Limb (tissue), 2 donors: ENCODE data around the gene GLI1.

Source experiments
- DNase-seq, 2 donors: peaks; one replicate each; pipeline ENCODE4 v3.0.0-alpha.2; 2016; ENCODE audit errors: extremely low spot score in 2 of 2

Gene GLI1

DNA sequence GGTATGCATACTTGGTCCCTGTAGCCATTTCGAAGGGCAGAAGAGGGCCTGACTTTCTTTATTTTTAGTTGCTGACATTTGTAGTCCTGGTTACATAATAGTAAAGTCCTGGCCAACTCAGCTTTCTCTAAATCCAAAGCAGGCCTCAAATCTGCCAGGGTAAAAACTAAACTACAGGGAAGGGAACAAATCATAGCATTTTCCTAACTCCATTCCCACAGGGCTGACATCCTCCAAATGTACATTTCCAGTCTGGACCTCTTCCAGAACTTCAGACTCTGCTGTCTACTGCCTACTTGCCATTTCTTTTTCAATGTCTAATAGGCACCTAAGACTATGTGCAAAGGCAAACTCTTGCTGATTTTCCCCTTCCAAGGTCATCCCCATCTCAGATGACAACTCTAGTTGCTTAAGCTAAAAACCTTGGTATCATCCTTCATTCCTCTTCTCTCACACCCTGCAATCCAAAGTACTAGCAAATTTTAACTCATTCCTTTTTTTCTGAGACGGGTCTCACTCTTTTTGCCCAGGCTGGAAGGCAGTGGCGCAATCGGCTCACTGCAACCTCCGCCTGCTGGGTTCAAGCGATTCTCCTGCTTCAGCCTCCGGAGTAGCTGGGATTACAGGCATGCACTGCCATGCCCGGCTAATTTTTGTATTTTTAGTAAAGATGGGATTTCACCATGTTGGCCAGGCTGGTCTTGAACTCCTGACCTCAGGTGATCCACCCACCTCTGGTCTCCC is 58.8 kb downstream of the GLI1 start:
- no peak for DNase-seq

DNA sequence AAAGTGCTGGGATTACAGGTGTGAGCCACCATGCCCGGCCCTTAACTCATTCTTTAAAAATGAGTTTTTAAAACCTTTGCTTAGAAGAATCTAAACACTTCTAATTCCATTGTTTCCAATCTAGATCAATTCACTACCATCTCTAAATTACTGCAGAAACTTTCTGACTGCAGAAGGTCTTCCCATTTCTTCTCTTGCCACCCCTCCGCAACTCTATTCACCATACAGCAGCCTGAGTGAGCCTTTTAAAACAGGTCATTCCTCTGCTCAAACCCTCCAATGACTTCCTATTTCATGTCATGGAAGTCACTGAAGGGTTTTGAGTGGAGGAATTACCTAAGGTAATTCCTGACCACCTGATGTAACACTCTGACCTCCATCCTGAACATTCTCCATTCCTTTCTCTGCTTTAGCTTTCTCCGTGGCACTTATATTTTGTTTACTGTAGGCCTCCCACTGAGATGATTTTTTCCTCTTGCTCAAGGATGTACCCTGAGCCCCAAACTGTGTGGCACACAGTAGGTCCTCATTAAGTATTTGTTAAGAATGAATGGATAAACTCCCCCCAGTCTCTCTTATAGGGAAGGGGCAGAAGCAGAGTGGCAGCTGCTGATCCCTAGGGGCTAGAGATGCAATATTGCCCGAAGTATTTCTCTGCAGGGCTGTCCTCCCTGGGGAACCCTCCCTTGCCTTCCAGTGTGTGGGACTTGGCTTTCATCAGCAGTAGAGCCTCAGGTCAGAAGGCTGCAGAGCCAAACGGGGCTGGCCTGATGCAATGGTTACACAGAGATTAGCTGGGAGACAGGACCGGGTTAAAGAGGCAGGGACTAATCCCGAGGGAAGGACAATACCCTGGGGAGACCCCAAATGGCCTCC is 59.6 kb downstream of the GLI1 start:
- DNase-seq, result no peak

DNA sequence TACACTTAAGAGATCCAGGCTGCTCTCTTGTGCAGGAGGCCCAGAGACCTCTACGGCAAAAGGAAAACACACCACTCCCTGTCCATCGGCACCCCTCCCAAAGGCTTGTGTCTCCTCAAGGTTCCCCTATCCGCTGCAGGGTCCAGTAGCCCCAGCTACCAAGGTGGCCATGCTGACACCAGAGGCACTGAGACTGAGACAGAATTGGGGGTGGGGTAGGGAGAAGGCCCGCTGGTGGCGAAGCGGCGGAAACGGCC is 60.1 kb downstream of the GLI1 start:
- DNase-seq, result no peak

GRCh38 chr12:57520053-57520818 is 60.7 kb downstream of the GLI1 start, which contains the start of gene DDIT3:
TSS of gene DDIT3 (minus strand) at chr12:57520514. CDS start at chr12:57517406, 3,108 bp downstream.
- DNase-seq, result peak; percentile 96 to 100

DNA sequence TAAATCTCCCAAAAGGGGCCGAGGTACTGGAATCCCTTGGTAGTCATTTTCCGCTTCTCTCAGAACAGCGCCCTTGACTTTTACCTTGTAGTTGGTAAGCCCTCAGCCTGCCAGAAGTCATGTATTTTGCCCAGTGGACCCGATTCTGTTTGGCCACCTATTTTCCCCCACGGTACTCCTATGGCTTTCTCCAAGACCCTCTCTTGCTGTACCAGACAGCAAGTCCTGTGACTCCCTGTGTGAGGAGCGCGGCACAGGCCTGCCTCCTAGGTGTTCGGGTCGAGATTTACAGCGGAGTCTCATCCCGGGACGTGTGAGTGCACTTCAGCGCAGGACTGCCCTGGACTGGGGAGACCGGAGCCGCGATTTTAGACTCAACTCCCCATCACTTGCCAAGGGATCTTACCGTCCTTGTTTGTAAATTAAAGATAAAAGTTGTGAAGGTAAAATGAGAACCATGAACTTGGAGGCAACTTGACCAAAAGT is 62.0 kb downstream of the GLI1 start:
- DNase-seq, result peak; percentile 19 to 70
